Nucleus accumbens (tissue), 56 donors: ENCODE results near the gene NPHS1.
"Not testable (repeated sequence)": the region's sequence is repeated elsewhere in the genome, so short reads cannot be mapped to it uniquely, and the experiment has no call there.

Source experiments
- DNase-seq, 56 donors: peaks; one replicate each; lab custom pipeline; 2025; lab: John Stamatoyannopoulos, UW

Gene NPHS1

DNA sequence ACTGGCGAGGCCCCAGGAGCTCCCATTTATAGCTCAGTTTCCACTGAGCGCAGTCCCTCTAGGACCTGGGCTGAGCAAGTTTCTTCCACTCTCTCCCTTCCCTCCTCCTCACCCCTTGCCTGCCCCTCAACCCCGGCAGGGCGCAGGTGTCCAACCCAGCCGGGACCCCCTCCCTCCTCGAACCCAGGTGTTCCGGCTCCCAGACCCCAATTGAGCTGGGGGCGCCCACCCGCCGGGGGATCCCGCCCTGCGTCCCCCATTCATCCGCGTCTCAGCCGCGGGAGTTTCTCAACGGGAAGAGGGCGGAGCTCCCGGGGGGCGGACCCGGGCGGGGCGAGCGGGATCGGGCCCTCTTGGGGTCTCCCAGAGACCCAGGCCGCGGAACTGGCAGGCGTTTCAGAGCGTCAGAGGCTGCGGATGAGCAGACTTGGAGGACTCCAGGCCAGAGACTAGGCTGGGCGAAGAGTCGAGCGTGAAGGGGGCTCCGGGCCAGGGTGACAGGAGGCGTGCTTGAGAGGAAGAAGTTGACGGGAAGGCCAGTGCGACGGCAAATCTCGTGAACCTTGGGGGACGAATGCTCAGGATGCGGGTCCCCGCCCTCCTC, 4.3 kb upstream of the NPHS1 start, which contains the start of gene KIRREL2:
Gene KIRREL2, plus strand, starts transcription at position 366 of the 604 bp plus-strand sequence. Its CDS starts 209 bp downstream, at position 575.
- peak in 8 of 56 donors; percentile 1 to 64 (median 30) for DNase-seq

GRCh38 chr19:35853038-35853756, 893 bp upstream of the NPHS1 start:
- DNase-seq = peak in 26 of 56 donors; percentile 3 to 67 (median 36)

GRCh38 chr19:35851213-35852028, 883 bp downstream of the NPHS1 start:
- DNase-seq = no peak

- DNase-seq = no peak
Measured at GRCh38 chr19:35848919-35849505, 3.3 kb downstream of the NPHS1 start.

- no peak for DNase-seq
Measured at GRCh38 chr19:35848486-35848885, 3.8 kb downstream of the NPHS1 start.

- DNase-seq = no peak
Measured at GRCh38 chr19:35847911-35848310, 4.4 kb downstream of the NPHS1 start.

- peak in 3 of 56 donors; percentile 3 for DNase-seq
Measured at GRCh38 chr19:35846038-35846668, 6.2 kb downstream of the NPHS1 start.

GRCh38 chr19:35845215-35846037, 6.9 kb downstream of the NPHS1 start:
- peak in 2 of 56 donors; percentile 28 to 52 for DNase-seq

DNA sequence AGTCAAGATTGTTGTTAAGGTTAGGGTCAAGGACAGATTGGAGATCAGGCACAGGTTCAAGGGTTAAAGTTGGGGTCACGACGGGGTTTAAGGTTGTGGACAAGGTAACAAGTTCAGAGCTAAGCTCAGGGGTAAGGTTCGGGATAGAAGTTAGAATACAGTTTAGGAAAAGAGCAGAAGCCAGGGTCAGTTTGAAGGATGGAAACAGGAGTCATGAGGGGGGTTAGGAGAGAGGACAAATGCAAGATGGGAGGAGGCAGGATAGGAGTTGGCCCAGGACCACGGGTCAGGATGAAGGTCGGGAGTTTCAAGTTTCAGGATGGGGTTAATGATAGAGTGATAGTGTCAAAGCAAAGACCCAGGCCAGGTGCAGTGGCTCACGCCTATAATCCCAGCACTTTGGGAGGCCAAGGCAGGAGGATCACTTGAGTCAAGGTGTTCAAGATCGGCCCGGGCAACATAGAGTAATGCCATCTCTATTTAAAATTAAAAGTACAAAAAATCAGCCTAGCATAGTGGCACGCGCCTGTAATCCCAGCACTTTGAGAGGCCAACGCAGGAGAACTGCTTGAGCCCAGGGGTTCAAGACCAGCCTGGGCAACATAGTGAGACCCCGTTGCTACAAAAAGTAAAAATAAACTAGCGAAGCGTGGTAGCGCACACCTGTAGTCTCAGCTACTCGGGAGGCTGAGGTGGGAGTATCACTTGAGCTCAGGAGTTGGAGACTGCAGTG, 7.7 kb downstream of the NPHS1 start:
- DNase-seq = no peak

- DNase-seq = peak in 1 of 56 donors; percentile 21
Measured at GRCh38 chr19:35843676-35844481, 8.4 kb downstream of the NPHS1 start.

DNA sequence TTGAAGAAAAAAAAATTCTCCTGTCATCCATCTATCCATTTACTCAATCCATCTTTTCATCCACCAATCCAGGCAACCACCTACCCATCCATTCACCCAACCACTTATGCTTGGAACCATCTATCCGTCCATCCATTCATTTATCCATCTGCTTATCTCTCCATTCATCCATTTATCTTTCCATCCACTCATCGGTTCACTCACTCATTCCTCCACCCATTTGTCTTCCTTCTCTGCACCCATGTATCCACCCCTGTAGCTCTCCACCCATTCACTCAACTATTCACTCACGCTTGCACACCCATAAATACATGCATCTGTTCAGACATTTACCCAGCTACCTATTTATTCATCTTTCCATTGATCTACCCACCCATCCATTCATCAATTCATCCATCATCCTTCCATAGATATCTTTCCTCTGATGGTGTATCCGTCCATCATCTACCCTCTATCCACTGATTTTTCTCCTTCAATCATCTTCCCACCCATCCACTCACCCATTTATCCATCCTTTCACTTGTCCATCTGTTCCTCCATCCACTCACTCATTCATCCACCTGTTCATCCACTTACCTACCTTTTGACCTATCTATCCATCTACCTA, 9.5 kb downstream of the NPHS1 start:
- DNase-seq = no peak

DNA sequence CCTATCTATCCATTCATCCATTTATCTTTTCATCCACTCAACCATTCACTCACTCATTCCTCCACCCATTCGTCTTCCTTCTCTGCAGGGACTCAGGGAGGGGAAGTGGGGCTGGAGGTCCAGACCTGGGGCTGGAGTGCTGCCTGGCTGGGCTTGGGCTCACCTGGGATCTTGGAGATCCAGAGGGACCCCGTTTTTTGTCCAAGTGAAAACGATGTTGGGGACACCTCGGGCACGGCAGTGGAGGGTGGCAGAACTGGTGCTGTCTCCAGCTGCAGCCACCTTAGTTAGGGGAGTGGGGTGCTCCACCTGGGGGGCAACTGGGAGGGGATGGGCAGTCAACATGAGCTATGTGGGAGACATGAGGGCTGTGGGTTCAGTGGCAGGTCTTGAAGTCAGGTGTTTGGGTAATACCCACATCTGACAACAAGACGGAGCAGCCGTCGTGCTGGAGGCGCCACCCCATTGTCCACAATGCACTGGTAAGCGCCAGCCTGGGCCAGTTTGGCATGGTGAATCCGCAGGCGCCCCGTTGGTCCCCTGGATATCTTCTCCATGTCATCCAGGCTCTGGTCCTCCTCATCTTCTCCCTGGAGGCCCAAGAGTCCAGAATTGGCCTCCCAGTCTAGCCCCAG, 10.2 kb downstream of the NPHS1 start:
- no peak for DNase-seq

GRCh38 chr19:35836096-35836495, 16.2 kb downstream of the NPHS1 start:
- not testable (repeated sequence) for DNase-seq

DNA sequence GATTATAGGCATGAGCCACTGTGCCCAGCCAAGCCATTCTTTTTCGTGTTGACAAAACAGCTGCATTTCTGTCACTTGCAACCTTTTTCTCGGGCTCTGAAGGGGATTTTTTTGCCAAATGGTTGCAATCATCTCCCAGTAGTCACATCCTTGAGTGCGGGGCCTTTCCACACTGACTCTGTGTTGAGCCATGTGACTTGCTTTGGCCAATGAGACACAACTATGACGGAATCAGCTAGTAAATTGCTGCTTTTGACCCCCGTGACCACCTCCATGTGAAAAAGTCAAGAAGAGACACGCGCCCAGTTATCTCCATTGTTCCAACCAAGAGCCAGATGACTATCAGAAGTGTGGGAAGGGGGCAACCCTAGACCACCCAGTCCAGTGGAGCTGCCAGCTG, 18.3 kb downstream of the NPHS1 start:
- no peak for DNase-seq

GRCh38 chr19:35832054-35832453, 20.2 kb downstream of the NPHS1 start:
- DNase-seq = no peak

DNA sequence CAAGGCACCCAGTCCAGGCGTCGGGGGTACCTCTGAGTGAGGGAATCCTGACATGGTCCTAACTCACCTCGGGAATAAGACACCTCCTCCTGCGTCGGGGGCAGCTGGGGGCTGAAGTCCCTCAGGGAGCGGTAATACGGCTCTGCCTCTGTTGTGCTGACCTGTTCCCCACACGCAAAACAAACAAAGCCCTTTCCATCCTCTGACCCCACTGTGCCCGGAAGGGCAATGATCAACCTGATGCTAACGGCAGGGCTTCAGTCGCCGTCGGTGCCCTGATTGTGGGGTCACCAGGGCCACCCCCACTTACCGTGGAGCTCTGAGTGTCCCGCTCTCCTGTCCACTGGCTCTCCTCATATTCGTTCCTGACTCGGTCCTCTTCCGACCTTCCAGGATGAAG, 21.3 kb downstream of the NPHS1 start:
- no peak for DNase-seq
